DOHH2 (cell line): ENCODE results near the gene GPATCH3.

Experiments used
- EZH2phosphoT487 ChIP-seq: fragments of 200-600 bp; sonication (generic); IDR thresholded peaks from 2 replicates; pipeline ENCODE4 v1.6.1; 2017; ENCODE audit warnings: borderline replicate concordance, mild to moderate bottlenecking, antibody characterized with exemption, low read length, moderate library complexity, mixed read lengths
- TF ChIP-seq, protein P1 (sequence below): fragments of 200-600 bp; sonication (generic); IDR thresholded peaks from one replicate; pipeline ENCODE4 v1.5.1; 2014; ENCODE audit warnings: antibody characterized with exemption, mild to moderate bottlenecking, low read depth, low read length; ENCODE audit not compliant: poor library complexity, severe bottlenecking

DNA sequence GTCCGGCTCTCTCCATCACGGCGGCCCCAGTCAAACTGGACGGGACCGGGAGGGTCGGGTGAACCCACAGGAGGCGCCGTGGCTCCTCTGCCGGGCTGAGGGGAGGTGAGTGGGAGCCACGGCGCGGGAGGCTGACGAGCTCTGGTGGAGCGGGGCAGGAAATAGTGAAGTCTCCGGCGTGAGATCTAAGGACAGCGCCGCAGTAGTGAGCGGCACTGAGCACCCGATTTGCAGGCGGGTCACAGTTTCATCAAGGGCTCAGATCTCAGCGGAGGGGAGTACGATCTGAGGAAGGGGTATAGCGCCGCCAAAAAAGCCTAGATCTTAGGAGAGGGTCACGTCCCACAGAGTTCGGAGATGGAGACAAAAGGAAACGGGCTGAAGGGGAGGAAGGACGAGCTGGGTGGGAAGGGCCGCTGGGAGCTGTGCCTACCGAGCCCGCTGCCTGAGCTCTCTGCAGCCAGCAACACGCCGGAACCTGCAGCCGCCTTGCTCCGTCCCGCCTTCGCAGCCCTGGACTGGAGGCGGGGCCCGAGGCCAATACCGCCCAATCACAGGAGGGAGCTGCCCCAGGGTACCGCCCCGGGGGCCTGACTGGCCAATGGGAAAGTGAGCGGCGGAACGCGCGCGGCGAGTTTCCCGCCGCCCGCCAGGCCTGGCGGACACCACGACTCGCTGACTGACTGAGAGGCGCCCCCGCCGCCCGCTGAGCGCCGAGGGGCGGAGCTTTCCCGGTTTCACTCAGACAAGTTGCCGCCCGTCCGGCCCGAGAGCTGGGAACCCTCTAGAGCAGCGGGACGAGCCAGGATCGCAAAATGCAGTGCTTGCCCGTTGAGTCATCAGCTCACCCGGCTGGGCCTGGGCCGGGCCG lies 35.4 kb downstream of the GPATCH3 start:
- TF ChIP-seq, protein P1, sequence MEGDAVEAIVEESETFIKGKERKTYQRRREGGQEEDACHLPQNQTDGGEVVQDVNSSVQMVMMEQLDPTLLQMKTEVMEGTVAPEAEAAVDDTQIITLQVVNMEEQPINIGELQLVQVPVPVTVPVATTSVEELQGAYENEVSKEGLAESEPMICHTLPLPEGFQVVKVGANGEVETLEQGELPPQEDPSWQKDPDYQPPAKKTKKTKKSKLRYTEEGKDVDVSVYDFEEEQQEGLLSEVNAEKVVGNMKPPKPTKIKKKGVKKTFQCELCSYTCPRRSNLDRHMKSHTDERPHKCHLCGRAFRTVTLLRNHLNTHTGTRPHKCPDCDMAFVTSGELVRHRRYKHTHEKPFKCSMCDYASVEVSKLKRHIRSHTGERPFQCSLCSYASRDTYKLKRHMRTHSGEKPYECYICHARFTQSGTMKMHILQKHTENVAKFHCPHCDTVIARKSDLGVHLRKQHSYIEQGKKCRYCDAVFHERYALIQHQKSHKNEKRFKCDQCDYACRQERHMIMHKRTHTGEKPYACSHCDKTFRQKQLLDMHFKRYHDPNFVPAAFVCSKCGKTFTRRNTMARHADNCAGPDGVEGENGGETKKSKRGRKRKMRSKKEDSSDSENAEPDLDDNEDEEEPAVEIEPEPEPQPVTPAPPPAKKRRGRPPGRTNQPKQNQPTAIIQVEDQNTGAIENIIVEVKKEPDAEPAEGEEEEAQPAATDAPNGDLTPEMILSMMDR: peak; percentile 25
- TF ChIP-seq EZH2phosphoT487: no peak
